Measurements from ENCODE around the gene NPAS3. TPM values are rescaled to one million over a fixed set of nuclear protein-coding genes. Genes with fewer than 3 reads are reported as not detected.

The NPAS3 gene
- total and polyA plus RNA-seq, 2 of the 13 experiments (the other 11 are each of a cell fraction or from before 2014, with no cell fraction given), result not detected

DNA sequence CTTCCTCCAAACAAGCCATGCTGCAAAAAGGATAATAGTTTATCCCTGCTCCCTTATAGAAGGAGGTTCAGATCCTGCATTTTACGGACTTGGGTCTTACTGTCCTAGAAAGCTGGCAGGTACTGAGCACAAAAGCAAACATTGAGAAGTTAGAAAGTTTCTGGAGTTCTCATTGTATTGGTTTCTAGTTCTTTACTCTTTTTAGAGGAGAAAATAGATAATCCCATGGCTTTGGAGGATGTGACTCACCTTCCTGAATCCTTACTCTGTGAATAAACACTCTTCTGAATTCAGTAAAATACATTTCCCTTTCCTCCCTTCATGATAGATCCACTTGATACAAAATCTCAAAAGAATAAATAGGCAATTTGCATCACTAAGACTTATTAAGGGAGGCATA is 188.9 kb downstream of the NPAS3 start (continued):
- no peak for TF ChIP-seq HNRNPUL1 (IDR thresholded peaks at IDR 0.05; ENCODE audit: low read depth, low read length)
- no peak for TF ChIP-seq CCAR2 (optimal IDR thresholded peaks at IDR 0.05; ENCODE audit: low read depth, low read length)
- no peak for TF ChIP-seq CEBPB (IDR thresholded peaks at IDR 0.05; ENCODE audit: borderline replicate concordance, low read depth, low read length)
- TF ChIP-seq MATR3 (CRISPR knock-in tag; IDR thresholded peaks at IDR 0.05), result no peak
- TF ChIP-seq RFX1 (IDR thresholded peaks at IDR 0.05), result no peak
- TF ChIP-seq SATB2 (CRISPR knock-in tag; IDR thresholded peaks at IDR 0.05), result no peak

GRCh38 chr14:33131801-33132200 is 193.1 kb downstream of the NPAS3 start:
- Histone ChIP-seq H3K4me3 (replicated peaks in 1 of 3; ENCODE audit: insufficient read depth in 1 of 3, low read depth in 2 of 3, low read length in 3 of 3) (no peak overlapping the region), H3K9ac (ENCODE audit: insufficient read depth, low read depth, low read length) (no peak overlapping the region), H3K79me2 (ENCODE audit: insufficient read depth, low read length) (no peaks in the 10 kb centered on the region), H3K4me2 (ENCODE audit: low read depth, low read length) (no peak overlapping the region), H3K27ac (ENCODE audit: extremely low read length, insufficient read depth, low read length) (no peak overlapping the region), H3K36me3 (replicated peaks in 1 of 2; ENCODE audit: control insufficient read depth in 1 of 2, insufficient read depth in 2 of 2, low read length in 2 of 2) (no peaks in the 10 kb centered on the region), H2AFZ (ENCODE audit: low read length) (no peak overlapping the region), H4K20me1 (ENCODE audit: insufficient read depth, low read length) (no peaks in the 10 kb centered on the region), H3K9me3 (ENCODE audit: low read length) (peaks cover 29% of the 10 kb centered on the region), H3K4me1 (ENCODE audit: insufficient read depth, low read length) (no peaks in the 10 kb centered on the region), H3K27me3 (ENCODE audit: control insufficient read depth in 1 of 2, insufficient read depth in 2 of 2, low read length in 2 of 2) (no peaks in the 10 kb centered on the region)
- no peak for ATAC-seq
- POLR2A ChIA-PET, result no interaction called here
- DNase-seq (ENCODE audit: low spot score), result no peak
- in situ Hi-C loops (cut with HindIII; ENCODE audit: extremely low pct_ligation_motif_present, low pct_unique_long_range_greater_than_20kb) (no loop called here), intact Hi-C loops (cut with micrococcal nuclease; ENCODE audit: unreplicated experiment) (no loop called here)
- WGBS (ENCODE audit: low lambda C conversion rate), result 6% methylated on average over 2 of the region's 2 CpGs
- CTCF ChIA-PET (ENCODE audit: low intra/inter-chr PET ratio, low total read pairs), result no interaction called here
- no peak for FAIRE-seq
- no TSS peak for BruUV-seq (replicated peaks)
- TF ChIP-seq ARNT (IDR thresholded peaks at IDR 0.05), result no peak
- TF ChIP-seq ZNF326 (CRISPR knock-in tag; IDR thresholded peaks at IDR 0.05; ENCODE audit: borderline replicate concordance), result no peak
- no peak for TF ChIP-seq ZNF674 (CRISPR knock-in tag; IDR thresholded peaks at IDR 0.05; ENCODE audit: low read depth)
- no peak for TF ChIP-seq BATF2 (CRISPR knock-in tag; IDR thresholded peaks at IDR 0.05)
- TF ChIP-seq ZSCAN29 (CRISPR knock-in tag; conservative IDR thresholded peaks at IDR 0.05), result no peak
- TF ChIP-seq ZNF570 (CRISPR knock-in tag; IDR thresholded peaks at IDR 0.05; ENCODE audit: borderline replicate concordance), result no peak
- TF ChIP-seq RNF2 (conservative IDR thresholded peaks at IDR 0.05; ENCODE audit: low read depth), result no peak
- TF ChIP-seq FIP1L1 (IDR thresholded peaks at IDR 0.05; ENCODE audit: borderline replicate concordance, insufficient read depth, low read depth, low read length), result no peak
- TF ChIP-seq, protein P1, sequence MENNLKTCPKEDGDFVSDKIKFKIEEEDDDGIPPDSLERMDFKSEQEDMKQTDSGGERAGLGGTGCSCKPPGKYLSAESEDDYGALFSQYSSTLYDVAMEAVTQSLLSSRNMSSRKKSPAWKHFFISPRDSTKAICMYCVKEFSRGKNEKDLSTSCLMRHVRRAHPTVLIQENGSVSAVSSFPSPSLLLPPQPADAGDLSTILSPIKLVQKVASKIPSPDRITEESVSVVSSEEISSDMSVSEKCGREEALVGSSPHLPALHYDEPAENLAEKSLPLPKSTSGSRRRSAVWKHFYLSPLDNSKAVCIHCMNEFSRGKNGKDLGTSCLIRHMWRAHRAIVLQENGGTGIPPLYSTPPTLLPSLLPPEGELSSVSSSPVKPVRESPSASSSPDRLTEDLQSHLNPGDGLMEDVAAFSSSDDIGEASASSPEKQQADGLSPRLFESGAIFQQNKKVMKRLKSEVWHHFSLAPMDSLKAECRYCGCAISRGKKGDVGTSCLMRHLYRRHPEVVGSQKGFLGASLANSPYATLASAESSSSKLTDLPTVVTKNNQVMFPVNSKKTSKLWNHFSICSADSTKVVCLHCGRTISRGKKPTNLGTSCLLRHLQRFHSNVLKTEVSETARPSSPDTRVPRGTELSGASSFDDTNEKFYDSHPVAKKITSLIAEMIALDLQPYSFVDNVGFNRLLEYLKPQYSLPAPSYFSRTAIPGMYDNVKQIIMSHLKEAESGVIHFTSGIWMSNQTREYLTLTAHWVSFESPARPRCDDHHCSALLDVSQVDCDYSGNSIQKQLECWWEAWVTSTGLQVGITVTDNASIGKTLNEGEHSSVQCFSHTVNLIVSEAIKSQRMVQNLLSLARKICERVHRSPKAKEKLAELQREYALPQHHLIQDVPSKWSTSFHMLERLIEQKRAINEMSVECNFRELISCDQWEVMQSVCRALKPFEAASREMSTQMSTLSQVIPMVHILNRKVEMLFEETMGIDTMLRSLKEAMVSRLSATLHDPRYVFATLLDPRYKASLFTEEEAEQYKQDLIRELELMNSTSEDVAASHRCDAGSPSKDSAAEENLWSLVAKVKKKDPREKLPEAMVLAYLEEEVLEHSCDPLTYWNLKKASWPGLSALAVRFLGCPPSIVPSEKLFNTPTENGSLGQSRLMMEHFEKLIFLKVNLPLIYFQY (CRISPR knock-in tag; IDR thresholded peaks at IDR 0.05; ENCODE audit: borderline replicate concordance), result no peak
- TF ChIP-seq SAP130 (CRISPR knock-in tag; IDR thresholded peaks at IDR 0.05; ENCODE audit: low read depth), result no peak
- TF ChIP-seq ARNTL (CRISPR knock-in tag; IDR thresholded peaks at IDR 0.05), result no peak
- no peak for TF ChIP-seq ZNF296 (CRISPR knock-in tag; conservative IDR thresholded peaks at IDR 0.05)
- TF ChIP-seq ZNF773 (CRISPR knock-in tag; IDR thresholded peaks at IDR 0.05; ENCODE audit: borderline replicate concordance), result no peak
- TF ChIP-seq, protein P2, sequence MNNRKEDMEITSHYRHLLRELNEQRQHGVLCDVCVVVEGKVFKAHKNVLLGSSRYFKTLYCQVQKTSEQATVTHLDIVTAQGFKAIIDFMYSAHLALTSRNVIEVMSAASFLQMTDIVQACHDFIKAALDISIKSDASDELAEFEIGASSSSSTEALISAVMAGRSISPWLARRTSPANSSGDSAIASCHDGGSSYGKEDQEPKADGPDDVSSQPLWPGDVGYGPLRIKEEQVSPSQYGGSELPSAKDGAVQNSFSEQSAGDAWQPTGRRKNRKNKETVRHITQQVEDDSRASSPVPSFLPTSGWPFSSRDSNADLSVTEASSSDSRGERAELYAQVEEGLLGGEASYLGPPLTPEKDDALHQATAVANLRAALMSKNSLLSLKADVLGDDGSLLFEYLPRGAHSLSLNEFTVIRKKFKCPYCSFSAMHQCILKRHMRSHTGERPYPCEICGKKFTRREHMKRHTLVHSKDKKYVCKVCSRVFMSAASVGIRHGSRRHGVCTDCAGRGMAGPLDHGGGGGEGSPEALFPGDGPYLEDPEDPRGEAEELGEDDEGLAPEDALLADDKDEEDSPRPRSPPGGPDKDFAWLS (CRISPR knock-in tag; IDR thresholded peaks at IDR 0.05; ENCODE audit: borderline replicate concordance), result no peak
- TF ChIP-seq SIN3B (IDR thresholded peaks at IDR 0.05; ENCODE audit: low read length), result no peak

Measured in HepG2 (cell line).